Uterus (tissue), 2 donors: ENCODE data around the gene OXGR1.

Experiments used
- CTCF ChIP-seq, 4 experiments: fragments of 200-600 bp in 2 of 4; fragments of 450-650 bp in 2 of 4; sonication (generic) in 2 of 4; IDR thresholded peaks; one replicate each; pipeline ENCODE4 v1.5.1; 2016 to 2019; ENCODE audit warnings: antibody characterized with exemption in 4 of 4, mild to moderate bottlenecking in 2 of 4, moderate library complexity in 1 of 4
- POLR2A ChIP-seq, 2 donors: fragments of 450-650 bp; IDR thresholded peaks; one replicate each; pipeline ENCODE4 v1.6.1; 2016; ENCODE audit warnings: antibody characterized with exemption in 2 of 2, mild to moderate bottlenecking in 1 of 2, moderate library complexity in 1 of 2

GRCh38 chr13:96982672-96983071 lies 11.6 kb downstream of the OXGR1 start:
- no peak for TF ChIP-seq CTCF (IDR thresholded peaks at IDR 0.05)
- TF ChIP-seq POLR2A (IDR thresholded peaks at IDR 0.05): no peak
